ENCODE measurements around the gene GRAMD4.
"Not testable (repeated sequence)": the region's sequence is repeated elsewhere in the genome, so short reads cannot be mapped to it uniquely, and the experiment has no call there.

Gene GRAMD4

DNA sequence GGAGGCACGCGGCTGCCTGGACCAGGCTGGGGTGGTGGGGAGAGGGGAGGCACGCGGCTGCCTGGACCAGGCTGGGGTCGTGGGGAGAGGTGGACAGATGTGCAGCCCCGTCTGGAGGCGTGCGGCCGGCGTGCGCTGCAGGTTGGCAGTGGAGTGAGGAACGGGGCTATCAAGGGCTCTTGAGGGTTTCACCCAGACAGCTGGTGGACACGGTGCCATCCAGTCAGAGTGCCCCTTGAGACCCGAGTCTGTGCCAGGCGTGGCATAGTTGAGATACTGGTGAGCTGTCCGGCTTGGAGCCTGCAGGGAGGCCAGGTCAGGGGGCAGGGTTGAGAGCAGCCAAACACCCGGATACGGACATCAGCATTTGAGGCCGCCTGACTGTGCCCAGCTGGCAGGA, 1.5 kb upstream of the GRAMD4 start:
- no peak for ATAC-seq
- no peaks in the 10 kb centered on the region for H3K27me3 Mint-ChIP-seq
- H3K4me3 Mint-ChIP-seq = no peak overlapping the region
- H3K36me3 Mint-ChIP-seq = no peaks in the 10 kb centered on the region
- H3K4me1 Mint-ChIP-seq = peaks cover 61% of the 10 kb centered on the region
- H3K9me3 Mint-ChIP-seq = no peaks in the 10 kb centered on the region
- H3K27ac Mint-ChIP-seq = no peak overlapping the region

DNA sequence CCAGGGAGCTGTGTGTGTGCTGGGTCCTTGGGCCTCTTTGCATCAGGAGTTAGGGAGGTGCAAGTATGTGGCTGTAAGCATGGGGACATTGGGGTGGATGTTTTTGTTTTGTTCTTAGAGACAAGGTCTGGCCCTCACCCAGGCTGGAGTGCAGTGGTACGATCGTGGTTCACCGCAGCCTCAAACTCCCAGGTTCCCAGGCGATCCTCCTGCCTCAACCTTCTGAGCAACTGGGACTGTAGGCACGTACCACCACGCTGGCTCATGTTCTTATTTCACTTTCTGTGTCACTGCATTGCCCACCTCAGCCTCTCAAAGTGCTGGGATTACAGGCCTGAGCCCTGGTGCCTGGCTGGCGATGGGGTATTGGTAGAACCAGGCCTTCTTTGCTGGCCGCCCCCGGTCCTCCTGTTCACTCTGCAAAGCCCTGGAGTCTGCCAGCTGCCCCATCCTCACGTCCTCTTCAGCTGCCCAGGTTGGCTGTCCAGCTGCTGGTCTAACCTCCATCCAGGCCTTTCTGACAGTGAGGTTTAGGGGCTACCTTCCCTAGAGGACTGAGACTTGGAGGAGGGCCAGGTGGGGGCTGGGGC, 851 bp upstream of the GRAMD4 start:
- Mint-ChIP-seq H3K4me1 (peaks cover 61% of the 10 kb centered on the region), H3K36me3 (no peaks in the 10 kb centered on the region), H3K9me3 (no peaks in the 10 kb centered on the region), H3K27me3 (no peaks in the 10 kb centered on the region), H3K4me3 (no peak overlapping the region), H3K27ac (peak overlapping the region; percentile 44)
- ATAC-seq = no peak

DNA sequence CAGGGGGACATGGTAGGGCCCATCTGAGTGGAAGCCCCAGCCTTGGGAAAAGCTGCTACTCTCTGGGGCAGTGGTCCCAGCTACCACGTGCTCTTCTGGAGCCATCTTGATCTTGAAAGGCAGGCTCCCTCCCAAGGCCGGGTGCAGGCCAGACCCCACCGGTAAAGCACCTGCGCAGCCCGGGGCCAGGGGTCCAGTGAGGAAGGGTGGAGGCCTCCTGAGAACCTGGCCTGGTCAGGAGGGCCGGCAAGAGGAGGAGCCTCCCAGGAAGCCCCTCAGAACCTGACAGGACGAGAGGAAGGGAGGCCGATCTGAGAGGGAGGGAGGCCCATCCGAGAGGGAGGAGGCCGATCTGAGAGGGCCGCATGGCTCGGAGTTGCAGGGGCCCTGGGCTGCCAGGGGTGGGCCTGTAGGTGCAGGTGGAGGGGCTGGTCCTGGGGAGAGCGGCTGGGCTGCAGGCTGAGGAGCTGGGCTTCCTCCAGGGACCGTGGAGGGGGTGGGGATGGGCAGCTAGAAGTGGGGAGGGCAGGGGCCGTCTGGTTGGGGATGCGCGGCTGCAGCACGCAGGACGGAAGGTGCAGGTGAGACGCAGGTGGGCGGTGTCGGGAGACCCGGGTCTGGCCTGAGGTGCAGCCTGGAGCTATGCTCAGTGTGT, 529 bp downstream of the GRAMD4 start:
- peak; percentile 10 for ATAC-seq
- no peaks in the 10 kb centered on the region for H3K9me3 Mint-ChIP-seq
- no peaks in the 10 kb centered on the region for H3K27me3 Mint-ChIP-seq
- no peak overlapping the region for H3K27ac Mint-ChIP-seq
- no peaks in the 10 kb centered on the region for H3K36me3 Mint-ChIP-seq
- H3K4me1 Mint-ChIP-seq = peaks cover 61% of the 10 kb centered on the region
- H3K4me3 Mint-ChIP-seq = no peak overlapping the region

DNA sequence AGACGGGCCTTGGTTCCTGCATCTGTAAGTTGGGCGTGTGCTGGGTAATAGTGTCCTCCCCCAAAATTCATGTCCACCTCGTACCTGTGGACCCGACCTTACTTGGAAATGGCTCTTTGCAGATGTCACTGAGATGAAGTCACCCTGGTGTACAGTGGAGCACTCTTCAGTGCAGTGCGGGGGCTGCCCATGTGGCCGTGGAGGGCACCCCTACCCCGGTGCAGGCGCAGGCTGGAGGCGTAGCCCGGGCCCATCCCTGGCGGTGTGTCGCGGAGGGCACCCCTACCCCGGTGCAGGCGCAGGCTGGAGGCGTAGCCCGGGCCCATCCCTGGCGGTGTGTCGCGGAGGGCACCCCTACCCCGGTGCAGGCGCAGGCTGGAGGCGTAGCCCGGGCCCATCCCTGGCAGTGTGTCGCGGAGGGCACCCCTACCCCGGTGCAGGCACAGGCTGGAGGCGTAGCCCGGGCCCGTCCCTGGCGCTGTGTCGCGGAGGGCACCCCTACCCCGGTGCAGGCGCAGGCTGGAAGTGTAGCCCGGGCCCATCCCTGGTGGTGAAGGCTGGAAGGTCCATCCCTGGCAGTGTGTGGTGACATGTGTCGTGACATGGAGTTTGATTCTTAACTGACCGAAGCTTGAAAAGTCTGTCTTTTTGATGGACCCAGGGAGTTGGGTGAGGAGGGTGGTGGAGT, 1.2 kb downstream of the GRAMD4 start:
- not testable (repeated sequence) for H3K27ac Mint-ChIP-seq, H3K4me3 Mint-ChIP-seq, H3K36me3 Mint-ChIP-seq, H3K27me3 Mint-ChIP-seq, H3K9me3 Mint-ChIP-seq
- ATAC-seq = peak; percentile 24
- peaks cover 64% of the 10 kb centered on the region for H3K4me1 Mint-ChIP-seq

DNA sequence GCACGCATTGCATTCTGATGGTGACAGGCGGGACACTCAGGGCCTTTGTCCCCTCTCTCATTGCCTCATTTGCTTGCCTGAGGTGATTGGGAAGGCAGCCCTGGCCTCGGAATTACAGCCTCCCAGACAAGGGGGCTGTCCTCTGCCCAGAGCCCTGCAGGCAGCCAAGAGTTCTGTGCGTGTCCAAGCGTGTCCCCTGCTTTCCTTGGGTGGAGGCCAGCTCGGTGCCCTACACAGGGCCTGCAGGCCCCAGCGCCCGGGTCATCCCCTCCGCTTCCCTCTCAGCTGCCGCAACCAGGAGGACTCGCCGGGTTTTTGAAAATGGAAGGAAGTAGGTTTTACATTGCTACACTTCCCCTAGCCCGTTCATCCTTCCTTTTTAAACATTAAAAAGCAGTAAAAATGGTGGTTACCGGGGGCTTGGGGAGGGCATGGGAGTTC, 1.9 kb downstream of the GRAMD4 start:
- H3K9me3 Mint-ChIP-seq = no peaks in the 10 kb centered on the region
- H3K27ac Mint-ChIP-seq = peak overlapping the region; percentile 46
- H3K4me3 Mint-ChIP-seq = no peak overlapping the region
- ATAC-seq = no peak
- H3K27me3 Mint-ChIP-seq = no peaks in the 10 kb centered on the region
- peaks cover 4% of the 10 kb centered on the region for H3K36me3 Mint-ChIP-seq
- peaks cover 63% of the 10 kb centered on the region for H3K4me1 Mint-ChIP-seq

DNA sequence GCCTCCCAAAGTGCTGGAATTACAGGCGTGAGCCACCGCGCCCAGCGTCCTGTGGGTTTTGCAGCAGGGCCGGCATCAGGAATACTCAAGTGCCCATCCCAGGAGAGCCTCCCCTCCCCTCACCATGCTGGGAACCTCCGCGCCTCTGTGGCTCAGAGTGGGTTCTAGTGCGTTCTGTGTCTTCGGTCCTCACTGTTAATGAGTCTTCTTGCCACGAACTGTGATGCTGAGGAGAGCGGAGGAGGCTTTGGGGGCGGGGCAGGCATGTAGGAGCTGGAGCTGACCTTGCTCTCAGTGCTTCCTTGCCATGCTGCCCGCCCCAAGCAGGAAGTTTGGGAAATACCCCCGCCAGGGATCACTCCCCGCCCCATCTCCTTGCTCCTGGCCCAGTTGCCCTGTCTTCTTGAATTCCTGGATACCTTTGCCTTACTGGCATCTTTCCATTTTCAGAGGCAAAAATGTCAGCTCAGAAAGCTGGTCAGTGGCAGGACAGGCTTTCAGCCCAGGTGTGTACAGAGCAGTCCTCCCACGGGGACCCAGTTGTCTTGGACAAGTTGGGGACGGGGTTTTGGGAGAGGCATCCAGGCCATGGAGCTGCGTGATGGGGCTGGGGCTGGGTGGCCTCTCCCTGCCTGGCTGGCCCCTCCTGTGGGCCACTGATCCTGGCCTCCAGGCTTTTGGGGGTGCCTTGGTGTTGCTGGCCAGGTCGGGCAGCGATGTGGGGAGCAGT, 5.1 kb downstream of the GRAMD4 start:
- Mint-ChIP-seq H3K27me3 (no peaks in the 10 kb centered on the region), H3K36me3 (peaks cover 6% of the 10 kb centered on the region), H3K27ac (no peak overlapping the region), H3K4me3 (no peak overlapping the region), H3K4me1 (peaks cover 35% of the 10 kb centered on the region), H3K9me3 (no peaks in the 10 kb centered on the region)
- ATAC-seq = no peak

DNA sequence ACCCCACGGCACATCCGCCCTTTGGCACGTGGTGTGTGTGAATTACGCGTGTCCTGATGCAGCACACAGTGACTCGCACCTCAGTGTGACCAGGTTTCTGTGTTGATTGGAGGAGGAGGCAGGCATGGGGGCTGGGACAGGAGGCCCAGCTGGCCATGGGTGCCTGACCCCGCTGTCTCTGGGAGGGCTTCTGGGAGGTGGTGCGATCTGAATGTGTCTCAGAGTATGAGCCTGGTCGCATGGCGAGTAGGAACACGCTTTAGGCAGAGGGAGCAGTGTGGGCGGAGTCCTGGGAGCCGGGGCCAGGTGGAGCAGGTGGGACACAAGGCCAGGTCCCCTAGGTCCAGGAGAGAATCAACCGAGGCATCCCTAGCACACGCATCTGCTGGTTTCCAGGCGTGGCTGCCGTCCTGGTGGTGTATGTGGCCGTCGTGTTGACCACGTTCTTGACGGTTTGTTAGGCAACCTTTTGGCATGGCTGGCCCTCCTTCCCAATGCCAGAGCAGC, 5.7 kb downstream of the GRAMD4 start:
- no peak overlapping the region for H3K4me3 Mint-ChIP-seq
- no peak for ATAC-seq
- no peaks in the 10 kb centered on the region for H3K27me3 Mint-ChIP-seq
- H3K27ac Mint-ChIP-seq = no peak overlapping the region
- peaks cover 6% of the 10 kb centered on the region for H3K36me3 Mint-ChIP-seq
- no peaks in the 10 kb centered on the region for H3K9me3 Mint-ChIP-seq
- peaks cover 34% of the 10 kb centered on the region for H3K4me1 Mint-ChIP-seq

DNA sequence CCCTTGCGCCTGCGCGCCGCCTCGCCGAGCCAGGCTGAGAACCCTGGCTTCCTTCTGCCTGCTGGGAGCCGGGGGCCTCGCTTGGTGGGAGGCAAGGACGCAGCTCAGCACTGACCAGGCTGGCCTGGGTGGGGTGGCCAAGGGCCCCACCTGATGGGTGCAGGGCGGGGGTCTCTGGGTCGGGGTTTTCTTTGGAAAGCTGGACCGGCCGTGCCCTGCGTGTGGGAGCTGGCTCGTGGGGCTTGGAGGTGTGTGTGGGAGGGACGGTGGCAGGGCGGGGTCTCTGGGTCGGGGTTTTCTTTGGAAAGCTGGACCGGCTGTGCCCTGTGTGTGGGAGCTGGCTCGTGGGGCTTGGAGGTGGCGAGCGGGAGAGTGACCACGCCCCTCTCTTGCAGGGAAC, 6.2 kb downstream of the GRAMD4 start:
- Mint-ChIP-seq H3K4me3 (no peak overlapping the region), H3K36me3 (peaks cover 6% of the 10 kb centered on the region), H3K27ac (no peak overlapping the region)

DNA sequence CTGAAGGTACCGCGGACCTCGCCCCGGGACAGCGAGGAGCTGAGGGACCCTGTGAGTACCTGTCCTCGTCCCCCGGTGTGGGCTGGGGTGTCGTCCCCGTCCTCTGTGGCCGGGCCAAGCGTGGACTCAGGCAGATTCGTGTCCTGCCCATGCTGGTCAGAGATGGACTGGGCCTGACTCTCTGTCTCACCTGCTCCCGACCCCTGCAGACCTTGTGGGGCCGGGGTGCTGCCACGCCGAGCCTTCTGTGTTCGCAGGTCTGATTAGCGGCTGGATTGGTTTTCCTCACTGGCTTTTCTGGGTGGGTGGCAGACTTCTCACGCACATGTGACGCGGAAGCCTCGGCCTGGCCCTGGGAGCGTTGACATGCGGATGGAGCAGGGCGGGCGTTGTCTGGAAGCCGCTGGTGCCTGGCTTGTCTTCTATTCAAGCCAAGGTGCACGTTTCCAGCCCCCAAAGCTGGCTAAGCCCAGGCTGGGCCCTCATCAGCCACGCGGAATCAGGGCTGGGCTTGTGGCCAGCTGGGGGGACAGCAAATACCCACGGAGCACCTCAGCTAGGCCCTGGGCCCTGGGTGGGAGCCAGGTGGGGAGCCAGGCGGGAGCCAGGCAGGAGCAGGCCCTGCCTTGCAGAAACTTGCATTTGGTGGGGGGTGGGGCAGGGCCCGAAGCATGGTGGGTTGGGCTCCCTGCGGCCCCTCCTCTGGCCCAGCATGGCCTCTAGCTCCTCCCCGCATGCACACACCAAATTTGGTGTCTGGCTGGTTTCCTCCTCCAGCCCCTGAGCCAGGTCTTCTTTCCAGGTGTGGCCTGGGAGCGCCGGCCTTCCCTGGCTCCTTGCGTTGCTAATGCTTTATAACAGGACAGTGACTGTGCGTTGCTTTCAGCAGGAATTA, 7.0 kb downstream of the GRAMD4 start:
- Mint-ChIP-seq H3K9me3 (no peaks in the 10 kb centered on the region), H3K36me3 (peaks cover 6% of the 10 kb centered on the region), H3K4me3 (no peak overlapping the region), H3K4me1 (peaks cover 28% of the 10 kb centered on the region), H3K27ac (no peak overlapping the region), H3K27me3 (no peaks in the 10 kb centered on the region)
- no peak for ATAC-seq

More for the DNA sequence above, 6.2 kb downstream of the GRAMD4 start:
- Mint-ChIP-seq H3K4me1 (peaks cover 34% of the 10 kb centered on the region), H3K27me3 (no peaks in the 10 kb centered on the region), H3K9me3 (no peaks in the 10 kb centered on the region)
- ATAC-seq = no peak

DNA sequence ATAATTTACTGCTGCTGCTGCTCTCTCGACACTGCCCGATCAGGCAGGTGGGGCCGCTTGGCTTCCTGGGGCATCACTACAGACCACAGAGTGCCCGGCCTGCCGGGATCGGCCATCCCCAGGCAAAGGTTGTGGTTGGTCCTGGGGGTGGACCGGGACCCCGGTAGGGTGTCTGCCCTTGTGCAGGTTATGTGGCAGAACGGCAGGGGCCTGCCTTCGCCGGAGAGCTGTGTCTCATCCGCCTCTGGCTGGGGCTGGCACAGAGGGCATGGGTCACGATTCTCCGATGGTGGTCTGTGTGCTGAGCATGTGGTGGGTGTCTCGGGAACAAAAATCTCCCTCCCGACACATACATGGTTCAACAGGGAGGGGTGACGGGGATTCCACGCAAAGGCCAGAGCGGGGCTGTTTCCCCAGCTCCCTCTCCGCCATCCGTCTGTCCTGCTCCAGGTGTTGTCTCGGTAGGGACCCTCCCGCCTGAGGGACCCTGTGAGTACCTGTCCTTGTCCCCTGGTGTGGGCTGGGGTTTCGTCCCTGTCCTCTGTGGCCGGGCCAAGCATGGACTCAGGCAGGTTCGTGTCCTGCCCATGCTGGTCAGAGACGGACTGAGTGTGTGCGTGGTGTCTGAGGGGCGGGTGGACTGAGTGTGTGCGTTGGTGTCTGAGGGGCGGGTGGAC, 7.8 kb downstream of the GRAMD4 start:
- no peaks in the 10 kb centered on the region for H3K9me3 Mint-ChIP-seq
- H3K4me1 Mint-ChIP-seq = peaks cover 22% of the 10 kb centered on the region
- H3K4me3 Mint-ChIP-seq = no peak overlapping the region
- no peaks in the 10 kb centered on the region for H3K27me3 Mint-ChIP-seq
- no peak overlapping the region for H3K27ac Mint-ChIP-seq
- H3K36me3 Mint-ChIP-seq = peaks cover 6% of the 10 kb centered on the region
- no peak for ATAC-seq

DNA sequence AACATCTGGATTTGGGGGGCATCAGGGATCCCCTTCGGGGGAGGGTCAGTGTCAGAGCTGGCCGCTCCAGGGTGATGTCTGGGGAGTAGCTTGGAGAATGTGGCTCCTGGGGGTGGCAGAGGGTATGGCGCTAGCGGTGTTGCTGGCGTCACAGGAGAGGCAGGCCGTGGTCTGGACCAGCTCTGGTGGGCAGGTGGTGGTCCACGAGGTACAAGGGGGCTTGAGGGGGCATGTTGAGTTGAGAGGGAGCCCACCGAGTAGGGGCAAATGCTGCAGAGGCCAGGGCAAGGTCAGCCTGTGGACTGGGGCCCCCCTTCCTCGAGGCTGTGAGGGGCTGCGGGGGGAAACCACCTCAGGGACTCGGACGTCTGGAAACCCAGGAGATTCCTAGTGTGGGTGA, 8.6 kb downstream of the GRAMD4 start:
- Mint-ChIP-seq H3K36me3 (peaks cover 6% of the 10 kb centered on the region), H3K27ac (no peak overlapping the region), H3K4me3 (no peak overlapping the region), H3K27me3 (no peaks in the 10 kb centered on the region), H3K4me1 (peaks cover 14% of the 10 kb centered on the region), H3K9me3 (no peaks in the 10 kb centered on the region)
- ATAC-seq = no peak

DNA sequence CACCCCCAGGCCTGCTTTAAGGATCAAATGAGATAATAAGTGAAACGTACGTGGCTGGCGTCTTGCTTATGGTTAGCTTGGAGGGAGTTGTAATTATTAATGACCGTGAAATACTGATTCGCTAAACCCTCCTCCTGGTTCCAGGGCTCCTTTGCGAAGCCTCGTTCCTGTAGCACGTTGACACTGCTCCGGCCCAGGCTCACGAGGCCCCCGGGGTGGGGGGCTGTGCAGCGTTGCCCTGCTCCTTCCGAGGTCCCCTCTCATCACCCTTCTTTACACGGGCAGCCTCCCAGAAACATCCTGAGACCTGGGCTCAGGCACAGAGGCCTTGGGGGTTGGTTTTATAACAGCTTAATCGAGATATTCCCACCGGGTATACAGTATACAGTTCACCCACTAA, 9.1 kb downstream of the GRAMD4 start:
- H3K27ac Mint-ChIP-seq = no peak overlapping the region
- H3K4me1 Mint-ChIP-seq = peaks cover 9% of the 10 kb centered on the region
- H3K36me3 Mint-ChIP-seq = peaks cover 6% of the 10 kb centered on the region
- no peaks in the 10 kb centered on the region for H3K9me3 Mint-ChIP-seq
- no peak for ATAC-seq
- no peak overlapping the region for H3K4me3 Mint-ChIP-seq
- H3K27me3 Mint-ChIP-seq = no peaks in the 10 kb centered on the region

DNA sequence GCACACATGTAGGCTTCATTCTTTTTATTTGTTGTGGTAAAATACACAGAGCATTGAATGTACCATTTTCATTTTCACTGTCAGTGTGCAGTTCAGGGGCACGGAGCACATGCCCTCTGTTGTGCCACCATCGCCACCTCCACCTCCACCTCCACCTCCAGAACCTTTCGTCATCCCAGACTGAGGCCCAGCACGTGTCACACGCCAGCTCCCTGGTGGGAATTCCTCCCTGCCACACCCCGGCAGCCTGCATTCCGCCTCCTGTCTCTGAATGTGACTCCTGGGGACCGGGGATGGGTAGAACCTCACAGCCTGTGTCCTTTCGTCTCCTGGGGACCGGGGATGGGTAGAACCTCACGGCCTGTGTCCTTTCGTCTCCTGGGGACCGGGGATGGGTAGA, 10.9 kb downstream of the GRAMD4 start:
- no peak for ATAC-seq
- Mint-ChIP-seq H3K27me3 (no peaks in the 10 kb centered on the region), H3K4me3 (no peak overlapping the region), H3K36me3 (peaks cover 6% of the 10 kb centered on the region), H3K4me1 (no peaks in the 10 kb centered on the region), H3K9me3 (no peaks in the 10 kb centered on the region), H3K27ac (no peak overlapping the region)

DNA sequence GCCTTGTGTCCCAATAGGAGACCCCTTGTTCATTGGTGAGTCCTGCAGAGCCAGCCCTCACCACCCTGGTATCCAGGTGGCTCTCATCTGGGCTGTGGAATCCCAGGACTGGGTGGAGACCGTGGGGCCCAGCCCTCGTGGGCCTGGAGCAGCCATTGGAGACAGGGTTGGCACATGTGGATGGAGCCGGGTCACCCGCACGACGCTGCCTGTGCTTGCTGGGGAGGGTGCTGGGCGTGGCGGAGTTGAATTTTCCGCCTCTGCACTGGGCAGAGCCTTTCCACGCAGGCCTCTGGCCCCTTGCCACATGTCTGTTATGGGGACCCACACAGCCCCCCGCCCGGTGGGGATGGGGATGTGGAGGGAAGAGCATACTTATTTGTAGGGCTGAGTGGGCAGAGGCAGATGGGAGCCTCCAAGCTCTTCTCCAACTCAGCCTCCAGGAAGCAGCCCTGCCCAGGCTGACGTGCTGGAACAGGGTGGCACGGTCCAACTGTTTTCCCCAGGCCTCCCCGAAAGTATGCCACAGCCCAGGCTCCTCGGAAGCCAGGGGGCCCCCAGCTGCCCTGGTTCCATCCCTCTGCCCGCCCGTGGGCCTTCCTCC, 12.6 kb downstream of the GRAMD4 start:
- Mint-ChIP-seq H3K36me3 (no peaks in the 10 kb centered on the region), H3K4me3 (no peak overlapping the region), H3K9me3 (no peaks in the 10 kb centered on the region), H3K27me3 (no peaks in the 10 kb centered on the region), H3K4me1 (no peaks in the 10 kb centered on the region), H3K27ac (no peak overlapping the region)
- no peak for ATAC-seq
